GM19455 (cell line): ENCODE data around the gene GLYR1.
"Not testable (repeated sequence)": the region's sequence is repeated elsewhere in the genome, so short reads cannot be mapped to it uniquely, and the experiment has no call there.

Experiments used
- ATAC-seq: cut with Tn5 transposase; IDR thresholded peaks from one replicate; pipeline ENCODE4 v1.9.1; 2021; ENCODE audit not compliant: unreplicated experiment

GLYR1 gene

DNA sequence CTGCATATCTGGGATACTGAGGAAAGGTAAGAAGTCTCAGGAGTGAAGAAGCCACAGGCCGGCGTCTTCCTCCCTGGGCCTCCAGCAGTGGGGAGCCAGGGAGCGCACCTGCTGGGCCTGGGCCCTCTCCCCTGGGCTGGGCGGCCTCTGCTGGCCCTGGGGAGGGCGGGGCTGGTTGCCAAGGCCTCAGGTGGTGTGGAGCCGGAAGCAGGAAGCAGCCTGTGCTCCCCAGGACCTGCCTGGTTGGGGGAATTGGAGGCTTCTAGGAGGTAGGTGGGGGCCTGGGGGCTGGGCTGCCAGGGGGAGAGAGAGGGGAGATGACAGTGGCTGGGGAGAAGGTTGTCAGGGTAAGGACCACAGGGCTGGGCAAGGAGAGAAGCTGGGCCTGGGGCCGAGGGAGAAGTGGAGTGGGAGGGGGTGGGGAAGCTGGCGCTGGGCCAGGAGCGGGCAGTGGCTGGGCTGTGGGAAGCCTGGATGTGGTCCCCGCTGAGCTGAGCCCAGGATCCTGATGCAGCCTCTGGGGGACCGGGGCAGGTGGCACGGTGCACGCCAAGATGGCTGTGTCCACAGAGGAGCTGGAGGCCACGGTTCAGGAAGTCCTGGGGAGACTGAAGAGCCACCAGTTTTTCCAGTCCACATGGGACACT, 51.8 kb downstream of the GLYR1 start, which contains the start of gene SMIM22:
Gene SMIM22, plus strand, starts transcription at position 189 of the 647 bp plus-strand sequence. Its CDS starts 366 bp downstream, at position 555.
- no peak for ATAC-seq

DNA sequence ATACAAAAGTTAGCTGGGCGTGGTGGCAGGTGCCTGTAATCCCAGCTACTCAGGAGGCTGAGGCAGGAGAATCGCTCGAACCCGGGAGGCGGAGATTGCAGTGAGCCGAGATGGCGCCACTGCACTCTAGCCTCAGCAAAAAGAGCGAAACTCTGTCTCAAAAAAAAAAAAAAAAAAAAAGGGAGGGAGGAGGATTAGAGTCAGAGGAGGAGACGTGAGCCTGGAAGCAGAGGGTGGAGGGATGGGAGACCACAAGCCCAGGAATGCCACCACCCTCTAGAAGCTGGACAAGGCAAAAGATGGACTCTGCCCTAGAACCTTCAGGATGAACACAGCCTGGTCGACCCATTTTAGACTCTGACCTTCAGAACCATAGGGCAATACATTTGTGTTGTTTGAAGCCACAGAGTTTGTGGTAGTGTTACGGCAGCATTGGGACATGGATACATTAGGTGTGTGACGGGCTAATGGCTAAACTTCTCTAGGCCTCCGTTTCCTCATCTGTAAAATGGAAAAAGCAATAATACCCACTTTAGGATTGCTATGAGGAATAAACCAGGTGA, 54.1 kb downstream of the GLYR1 start:
- no peak for ATAC-seq

DNA sequence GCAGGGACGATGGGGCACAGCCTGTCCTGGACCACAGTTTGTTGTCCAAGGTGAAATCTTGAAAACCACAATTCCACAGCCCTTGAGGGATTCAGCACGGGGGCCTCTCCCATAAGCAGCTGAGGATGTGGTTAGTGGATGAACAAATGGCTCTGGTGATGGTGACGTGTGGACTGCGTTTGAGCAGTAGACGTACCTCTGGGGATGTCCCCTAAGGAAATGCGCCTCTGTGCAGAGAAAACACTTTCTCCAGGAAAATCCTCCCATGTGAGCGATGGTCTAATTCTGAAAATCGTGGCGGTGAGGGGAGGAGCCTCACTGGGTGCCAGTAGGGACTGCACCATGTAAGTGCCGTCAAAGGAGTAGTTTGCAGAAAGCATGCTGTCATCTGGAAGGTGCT, 56.2 kb downstream of the GLYR1 start:
- ATAC-seq: no peak

DNA sequence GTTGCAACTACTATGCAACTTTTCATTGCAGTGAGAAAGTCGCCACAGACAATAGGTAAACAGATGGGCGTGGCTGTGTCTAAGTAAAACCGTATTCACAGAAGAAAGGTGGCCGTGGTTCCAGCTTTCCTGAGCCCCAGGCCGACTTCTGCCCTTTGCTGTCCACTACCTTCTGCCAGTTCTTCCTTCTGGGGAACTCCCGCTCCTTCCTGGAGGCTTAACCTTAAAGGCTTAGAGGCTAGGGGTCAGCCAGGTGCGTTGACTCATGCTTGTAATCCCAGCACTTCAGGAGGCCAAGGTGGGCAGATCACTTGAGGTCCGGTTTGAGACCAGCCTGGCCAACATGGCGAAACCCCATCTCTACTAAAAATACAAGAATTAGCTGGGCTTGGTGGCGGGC, 56.8 kb downstream of the GLYR1 start:
- no peak for ATAC-seq

DNA sequence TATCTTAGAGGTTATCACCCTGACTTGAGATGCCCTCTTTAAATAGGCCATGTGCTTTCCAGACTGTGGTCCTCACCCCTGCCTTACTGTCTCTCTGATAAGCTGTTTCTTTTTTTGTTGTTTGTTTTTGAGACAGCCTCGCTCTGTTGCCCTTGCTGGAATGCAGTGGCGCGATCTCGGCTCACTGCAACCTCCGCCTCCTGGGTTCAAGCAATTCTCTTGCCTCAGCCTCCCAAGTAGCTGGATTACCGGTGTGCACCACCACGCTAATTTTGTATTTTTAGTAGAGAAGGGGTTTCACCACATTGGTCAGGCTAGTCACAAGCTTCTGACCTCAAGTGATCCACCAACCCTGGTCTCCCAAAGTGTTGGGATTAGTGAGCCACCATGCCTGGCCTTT, 58.2 kb downstream of the GLYR1 start:
- no peak for ATAC-seq

DNA sequence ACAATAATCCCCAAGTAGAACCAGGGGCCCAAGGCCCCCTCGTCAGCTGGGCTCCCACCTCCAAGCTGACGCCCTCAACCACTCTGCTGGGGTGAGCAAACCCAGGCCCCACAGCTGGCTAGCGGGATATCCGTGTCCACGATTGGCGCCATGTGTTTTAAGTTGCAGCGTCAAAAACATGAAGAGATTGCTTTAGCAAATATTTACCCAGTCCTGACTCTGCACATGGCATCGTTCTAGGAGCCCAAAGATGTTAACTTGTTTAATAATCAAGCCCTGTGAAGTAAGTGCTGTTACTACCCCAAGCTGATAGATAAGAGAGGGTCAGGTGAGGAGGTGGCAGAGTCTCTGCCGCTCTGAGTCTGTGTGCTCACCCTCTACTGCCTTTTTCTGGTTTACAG, 58.6 kb downstream of the GLYR1 start:
- ATAC-seq: no peak

DNA sequence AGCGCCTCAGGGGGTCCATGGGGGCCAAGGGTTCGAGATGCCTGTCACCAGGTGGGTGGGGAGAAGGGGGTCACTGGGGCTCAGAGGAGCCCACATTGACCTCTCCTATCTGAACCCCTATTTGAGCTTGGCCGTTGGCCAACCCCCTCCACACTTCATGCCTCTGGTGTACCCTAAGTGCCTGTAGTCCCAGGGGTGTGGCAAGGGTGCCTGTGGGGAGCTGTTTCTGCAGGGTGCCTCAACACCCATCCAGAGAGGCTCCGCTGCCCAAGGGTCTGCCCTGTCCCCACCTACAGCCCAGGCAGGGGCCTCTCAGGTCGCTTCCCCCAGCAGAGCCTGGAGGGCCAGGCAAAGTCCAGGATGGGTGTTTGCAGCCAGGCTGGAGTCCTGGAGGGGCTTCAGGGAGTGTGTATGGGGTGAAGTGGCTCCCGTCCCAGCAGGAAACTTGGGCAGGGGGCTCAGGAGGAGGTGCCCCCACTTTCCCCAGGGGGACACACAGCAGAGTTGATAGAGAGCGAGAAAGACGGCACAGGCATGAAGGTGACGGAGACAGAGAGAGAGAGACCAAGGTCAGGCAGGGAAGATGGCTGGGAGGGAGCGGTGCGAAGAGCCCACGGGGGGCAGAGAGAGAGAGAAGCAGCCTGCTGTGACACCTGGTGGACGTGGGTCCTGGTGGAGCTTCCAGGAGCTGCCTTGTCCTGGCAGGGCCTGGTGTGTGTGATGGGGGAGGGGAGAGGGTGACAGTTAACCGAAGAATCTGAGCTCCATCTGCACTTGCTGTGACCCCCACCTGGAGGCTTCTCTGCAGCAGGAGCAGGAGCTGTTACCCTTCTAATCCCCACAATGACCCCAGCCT, 59.2 kb downstream of the GLYR1 start, which contains the start of gene SEPTIN12:
Gene SEPTIN12, minus strand, starts transcription at position 719 of the 856 bp plus-strand sequence. Its CDS starts 700 bp downstream, at position 19.
- no peak for ATAC-seq

DNA sequence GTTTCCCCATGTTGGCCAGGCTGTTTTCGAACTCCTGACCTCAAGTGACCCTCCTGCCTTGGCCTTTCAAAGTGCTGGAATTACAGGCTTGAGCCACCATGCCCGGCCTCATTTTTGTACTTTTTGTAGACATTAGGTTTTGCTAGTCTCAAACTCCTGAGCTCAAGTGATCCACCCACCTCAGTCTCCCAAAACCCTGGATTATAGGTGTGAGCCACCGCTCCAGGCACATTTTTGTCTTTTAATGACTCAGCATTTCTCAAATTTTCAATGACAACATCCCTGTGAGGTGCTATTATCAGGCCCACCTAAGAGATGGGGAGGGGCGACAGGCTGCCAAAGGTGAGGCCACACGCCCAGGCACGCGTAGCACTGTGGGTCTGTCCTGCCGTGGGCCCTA, 60.0 kb downstream of the GLYR1 start:
- no peak for ATAC-seq

DNA sequence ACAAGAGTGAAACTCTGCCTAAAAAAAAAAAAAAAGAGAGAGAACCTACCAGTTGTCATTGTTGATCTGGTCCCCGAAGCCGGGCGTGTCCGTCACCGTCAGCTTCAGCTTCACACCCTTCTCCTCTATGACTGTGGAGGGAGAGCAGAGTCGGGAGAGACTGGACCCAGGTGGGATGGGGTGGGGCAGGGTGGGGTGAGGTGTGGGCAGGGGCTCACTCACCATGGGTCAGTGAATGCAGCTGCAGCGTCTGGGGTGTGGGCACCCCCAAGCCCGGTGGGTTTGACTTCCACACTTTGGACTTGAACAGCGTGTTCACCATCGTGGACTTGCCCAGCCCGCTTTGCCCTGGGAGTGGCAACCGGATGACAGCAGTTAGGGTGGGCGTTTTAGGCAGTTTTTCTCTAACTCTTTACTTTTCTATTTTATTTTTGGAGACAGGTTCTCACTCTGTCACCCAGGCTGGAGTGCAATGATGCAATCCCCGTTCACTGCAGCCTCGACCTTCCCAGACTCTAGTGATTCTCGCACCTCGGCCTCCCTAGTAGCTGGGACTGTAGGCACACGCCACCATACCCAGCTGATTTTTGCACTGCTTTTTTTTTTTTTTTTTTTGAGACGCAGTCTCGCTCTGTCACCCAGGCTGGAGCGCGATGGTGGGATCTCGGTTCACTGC, 61.2 kb downstream of the GLYR1 start:
- ATAC-seq: no peak

DNA sequence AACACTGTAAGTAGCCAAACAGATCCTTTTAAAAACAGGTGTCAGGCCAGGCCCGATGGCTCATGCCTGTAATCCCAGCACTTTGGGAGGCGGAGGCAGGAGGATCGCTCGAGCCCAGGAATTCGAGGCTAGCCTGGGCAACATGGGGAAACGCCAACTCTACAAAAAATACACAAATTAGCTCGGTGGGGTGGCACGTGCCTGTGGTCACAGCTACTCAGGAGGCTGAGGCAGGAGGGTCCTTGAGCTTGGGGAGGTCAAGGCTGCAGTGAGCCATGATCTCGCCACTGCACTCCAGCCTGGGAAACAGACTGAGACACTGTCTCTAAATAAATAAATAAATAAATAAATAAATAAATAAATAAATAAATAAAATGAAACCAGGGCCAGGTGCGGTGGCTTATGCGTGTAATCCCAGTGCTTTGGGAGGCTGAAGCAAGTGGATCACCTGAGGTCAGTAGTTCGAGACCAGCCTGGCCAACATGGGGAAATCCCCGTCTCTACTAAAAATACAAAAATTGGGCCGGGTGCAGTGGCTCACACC, 62.6 kb downstream of the GLYR1 start:
- ATAC-seq: not testable (repeated sequence)

DNA sequence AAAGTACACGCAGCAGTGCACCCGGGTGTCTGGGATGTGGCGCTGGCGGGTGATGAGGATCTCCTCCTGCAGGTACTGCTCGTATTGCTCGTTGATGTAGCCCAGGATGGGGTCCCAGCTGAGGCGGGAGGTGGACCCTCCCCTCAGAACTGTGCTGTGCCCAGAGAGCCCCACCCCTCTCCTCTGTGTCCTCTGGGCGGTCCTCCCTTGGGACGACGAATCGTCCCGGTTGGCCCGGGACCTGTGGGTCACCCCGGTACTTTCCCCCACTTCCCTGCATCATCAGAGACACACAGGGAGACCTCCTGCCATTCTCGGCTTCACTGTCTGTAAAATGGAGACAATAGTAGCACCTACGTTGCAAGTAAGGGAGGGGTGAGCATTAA, 63.1 kb downstream of the GLYR1 start:
- ATAC-seq: no peak

DNA sequence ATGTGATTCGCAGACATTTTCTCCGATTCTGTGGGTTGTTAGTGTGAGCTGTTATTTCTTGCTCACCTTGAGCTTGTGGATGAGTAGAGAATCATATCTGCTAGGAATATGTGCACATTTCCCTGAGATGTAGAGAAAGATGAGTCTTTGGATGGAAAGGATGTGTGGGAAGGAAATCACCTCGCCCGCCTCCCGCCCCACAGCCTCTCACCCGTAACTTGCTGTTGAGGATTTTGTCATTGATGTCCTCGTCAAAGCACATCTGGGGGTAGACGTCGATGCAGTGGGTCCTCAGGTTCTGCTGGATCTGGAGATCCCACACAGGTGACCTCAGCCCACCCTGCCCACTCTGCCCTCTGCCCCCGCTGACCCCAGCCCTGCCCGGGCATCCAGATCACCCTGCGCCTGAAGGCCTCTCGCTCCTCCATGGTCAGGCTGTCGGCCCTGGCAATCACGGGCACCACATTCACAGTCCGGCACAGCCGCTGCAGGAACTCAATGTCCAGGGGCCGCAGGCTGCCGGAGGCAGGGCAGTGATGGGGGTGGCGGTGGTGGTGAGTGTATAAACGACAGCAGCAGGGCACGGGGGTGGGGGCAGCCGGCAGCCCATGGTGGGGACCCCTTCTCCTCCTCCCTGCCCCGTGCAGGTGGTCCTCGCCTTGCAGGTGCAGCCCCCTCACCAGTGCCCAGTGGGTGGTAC, 63.7 kb downstream of the GLYR1 start:
- ATAC-seq: no peak

DNA sequence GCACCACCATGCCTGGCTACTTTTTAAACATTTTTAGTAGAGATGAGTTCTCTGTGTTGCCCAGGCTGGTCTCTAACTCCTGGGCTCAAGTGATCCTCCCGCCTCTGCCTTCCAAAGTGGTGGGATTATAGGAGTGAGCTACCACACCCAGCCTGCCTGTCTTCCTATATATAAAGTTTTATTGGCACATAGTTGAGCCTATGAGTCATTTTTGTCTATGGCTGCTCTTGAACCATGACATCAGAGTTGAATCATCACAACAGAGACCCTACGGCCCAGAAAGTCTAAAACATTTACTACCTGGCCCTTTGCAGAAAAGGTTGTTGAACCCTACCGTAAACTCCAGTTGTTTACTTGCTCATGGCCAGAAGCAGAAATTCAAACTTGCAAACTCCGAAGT, 66.9 kb downstream of the GLYR1 start:
- ATAC-seq: no peak

DNA sequence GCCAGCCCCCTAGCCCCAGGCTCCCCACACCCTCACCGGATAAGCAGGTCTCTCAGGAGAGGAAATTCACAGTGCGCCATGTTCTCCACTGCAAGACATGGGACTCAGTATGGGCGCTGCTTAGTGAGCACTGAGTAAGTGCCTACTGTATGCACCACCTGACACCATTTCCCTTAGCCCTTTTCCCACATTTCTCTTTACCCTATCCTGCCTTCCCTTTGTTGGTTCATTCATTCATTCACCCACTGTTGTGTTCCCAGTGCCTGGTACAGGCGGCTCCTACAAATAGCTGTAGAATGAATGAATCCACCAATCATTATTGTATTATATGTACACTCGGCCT, 69.1 kb downstream of the GLYR1 start:
- no peak for ATAC-seq

DNA sequence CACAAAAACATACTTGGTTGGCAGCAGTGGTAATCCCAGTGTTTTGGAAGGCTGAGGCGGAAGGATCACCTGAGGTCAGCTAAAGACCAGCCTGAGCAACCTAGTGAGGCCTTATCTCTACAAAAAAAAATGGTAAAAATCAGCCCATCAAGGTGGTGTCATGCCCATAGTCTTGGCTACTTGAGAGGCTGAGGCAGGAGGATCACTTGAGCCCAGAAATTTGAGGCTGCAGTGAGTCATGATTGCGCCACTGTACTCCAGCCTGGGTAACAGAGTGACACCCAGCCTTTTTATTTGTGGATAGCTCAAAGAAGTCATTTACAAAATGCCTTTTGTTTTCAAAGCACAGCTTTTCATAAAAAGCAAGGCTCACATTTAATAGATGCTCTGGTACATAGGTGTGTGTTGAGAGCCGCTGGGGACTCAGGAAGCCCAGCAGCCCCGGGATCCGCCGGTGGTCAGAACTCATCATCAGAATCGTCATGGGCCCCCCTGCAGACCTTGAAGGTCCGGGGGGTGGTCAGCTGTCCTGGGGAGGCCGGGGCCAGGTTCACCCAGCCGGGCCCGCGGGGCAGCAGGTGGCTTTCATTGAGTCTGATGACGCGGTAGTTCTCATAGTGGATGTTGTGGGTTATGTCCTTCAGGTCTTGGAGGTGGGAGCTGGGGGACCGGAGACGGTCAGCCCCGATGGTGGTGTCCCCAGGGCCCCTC, 69.6 kb downstream of the GLYR1 start:
- no peak for ATAC-seq

DNA sequence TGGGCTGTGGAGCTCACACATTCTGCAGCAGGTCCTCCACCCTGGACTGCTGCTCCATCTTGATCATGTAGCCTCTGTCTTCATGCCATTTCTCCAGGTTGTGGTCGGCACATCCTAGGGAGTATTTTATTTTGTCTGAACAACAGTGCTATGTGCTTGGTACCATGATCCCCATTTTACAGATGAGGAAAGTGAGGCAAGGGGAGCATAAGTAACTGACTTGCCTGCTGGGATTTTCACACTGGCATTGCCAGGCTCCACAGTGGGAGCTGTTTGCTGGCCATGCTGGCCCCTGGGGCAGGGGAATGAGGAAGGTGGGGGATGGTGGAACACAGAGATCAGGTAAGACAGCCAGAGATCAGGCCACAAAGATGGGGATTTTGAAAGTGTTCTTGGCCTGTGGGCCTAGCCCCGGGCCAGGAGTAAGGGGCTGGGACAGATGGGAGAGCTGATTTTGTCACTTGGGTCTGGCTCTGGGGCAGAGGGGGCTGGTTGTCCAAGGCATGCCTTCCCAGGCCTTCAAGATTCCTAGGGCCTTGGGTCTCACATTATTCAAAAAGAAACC, 70.9 kb downstream of the GLYR1 start:
- no peak for ATAC-seq

DNA sequence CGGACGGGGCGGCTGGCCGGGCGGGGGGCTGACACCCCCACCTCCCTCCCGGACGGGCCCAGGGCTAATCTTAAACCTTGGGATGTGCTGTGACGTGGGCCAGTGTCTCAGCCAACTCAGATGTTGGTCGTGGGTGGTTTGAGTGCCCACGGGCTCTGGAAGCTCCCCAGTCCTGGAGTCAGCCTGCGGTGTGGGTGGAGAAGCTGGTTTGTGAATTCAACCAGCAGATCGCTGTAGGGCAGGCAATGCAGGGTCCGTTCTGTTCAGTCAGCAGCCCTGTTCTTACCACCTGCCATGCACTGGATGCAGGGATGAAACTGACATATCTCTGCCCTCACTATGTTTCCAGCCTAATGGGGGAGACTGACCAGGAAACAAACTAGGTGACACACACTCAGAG, 72.1 kb downstream of the GLYR1 start:
- ATAC-seq: no peak

DNA sequence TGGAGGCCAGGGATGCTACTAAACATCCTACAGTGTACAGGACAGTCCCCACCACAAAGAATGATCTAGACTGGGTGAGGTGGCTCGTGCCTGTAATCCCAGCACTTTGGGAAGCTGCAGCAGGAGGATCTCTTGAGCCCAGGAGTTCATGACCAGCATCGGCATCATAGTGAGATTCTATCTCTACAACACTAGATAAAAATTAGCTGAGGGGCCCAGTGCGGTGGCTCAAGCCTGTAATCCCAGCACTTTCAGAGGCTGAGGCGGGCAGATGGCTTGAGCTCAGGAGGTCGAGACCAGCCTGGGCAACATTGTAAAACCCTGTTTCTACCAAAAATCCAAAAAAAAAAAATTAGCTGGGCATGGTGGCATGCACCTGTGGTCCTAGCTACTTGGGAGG, 74.7 kb downstream of the GLYR1 start:
- ATAC-seq: no peak

DNA sequence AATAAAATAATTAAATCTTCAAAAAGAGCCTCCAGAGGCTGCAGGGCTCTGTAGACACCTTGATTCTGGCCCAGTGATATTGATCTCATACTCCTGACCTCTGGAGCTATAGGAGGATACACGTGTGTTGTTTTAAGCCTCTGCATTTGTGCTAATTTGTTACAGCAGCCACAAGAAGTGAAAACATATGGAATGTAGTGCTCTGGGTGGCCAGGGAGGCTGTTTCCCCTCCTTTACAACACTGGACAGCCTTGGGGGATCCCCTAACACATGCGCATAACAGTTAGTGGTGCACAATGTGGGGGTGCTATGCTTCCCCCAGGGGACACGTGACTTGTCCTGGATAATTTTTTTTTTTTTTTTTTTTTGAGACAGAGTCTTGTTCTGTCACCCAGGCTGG, 75.4 kb downstream of the GLYR1 start:
- ATAC-seq: no peak

DNA sequence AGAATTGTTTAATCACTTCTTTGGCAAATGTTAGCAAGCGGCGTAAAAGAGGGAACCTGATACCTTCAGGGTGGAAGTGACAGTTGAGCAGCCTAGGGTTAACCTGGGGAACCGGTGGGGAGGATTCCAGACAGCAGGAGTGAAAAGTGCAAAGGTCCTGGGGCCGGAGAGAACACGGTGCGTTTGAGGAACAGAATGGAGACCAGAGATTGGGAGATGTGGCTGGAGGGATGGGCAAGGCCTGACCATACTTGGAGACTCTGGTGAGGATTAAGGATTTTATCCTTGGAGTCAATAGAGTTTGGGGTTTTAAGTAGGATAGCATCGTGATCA, 77.8 kb downstream of the GLYR1 start:
- ATAC-seq: no peak
